Osteoblast (primary cell): ENCODE results near the gene GNG5. TPM values are rescaled to one million over a fixed set of nuclear protein-coding genes. Genes with fewer than 3 reads are reported as not detected.
"Not testable (repeated sequence)": the region's sequence is repeated elsewhere in the genome, so short reads cannot be mapped to it uniquely, and the experiment has no call there.

ENCODE experiments used
- DNase-seq: peaks from one replicate; pipeline ENCODE4 v3.0.0; 2011; ENCODE audit warnings: low spot score, mixed read lengths; ENCODE audit not compliant: insufficient read length; ENCODE audit errors: missing footprints
- H2AFZ ChIP-seq: 2 replicates; pipeline ENCODE4 v1.6.0; 2011; ENCODE audit warnings: mild to moderate bottlenecking, low read length
- H3K27ac ChIP-seq: 2 replicates; pipeline ENCODE4 v1.5.1; 2011; ENCODE audit warnings: mild to moderate bottlenecking, low read depth, low read length, moderate library complexity
- H3K27me3 ChIP-seq: 2 replicates; pipeline ENCODE4 v1.6.0; 2012; ENCODE audit warnings: mild to moderate bottlenecking, control low read depth, inconsistent platforms, low read length, moderate library complexity; ENCODE audit not compliant: insufficient read depth
- H3K36me3 ChIP-seq: 2 replicates; pipeline ENCODE4 v1.5.1; 2011; ENCODE audit warnings: mild to moderate bottlenecking, low read length, control low read depth, moderate library complexity; ENCODE audit not compliant: insufficient read depth
- H3K4me1 ChIP-seq: 2 replicates; pipeline ENCODE4 v1.5.1; 2011; ENCODE audit warnings: mild to moderate bottlenecking, low read length, control low read depth, moderate library complexity; ENCODE audit not compliant: insufficient read depth
- H3K4me2 ChIP-seq: 2 replicates; pipeline ENCODE4 v1.6.0; 2011; ENCODE audit warnings: mild to moderate bottlenecking, low read length; ENCODE audit not compliant: insufficient read depth
- H3K4me3 ChIP-seq: fragments of 200-600 bp; sonication (generic); 3 replicates; pipeline ENCODE4 v1.5.1; 2012; ENCODE audit warnings: mild to moderate bottlenecking, low read length, inconsistent platforms; ENCODE audit not compliant: insufficient read depth
- H3K79me2 ChIP-seq: 2 replicates; pipeline ENCODE4 v1.6.0; 2012; ENCODE audit warnings: mild to moderate bottlenecking, low read length, control low read depth, inconsistent platforms; ENCODE audit not compliant: insufficient read depth
- H3K9me3 ChIP-seq: 2 replicates; pipeline ENCODE4 v1.5.1; 2011; ENCODE audit warnings: low read depth, low read length, control low read depth
- H4K20me1 ChIP-seq: 2 replicates; pipeline ENCODE4 v1.6.0; 2012; ENCODE audit warnings: mild to moderate bottlenecking, low read length, control low read depth; ENCODE audit not compliant: insufficient read depth
- CTCF ChIP-seq: IDR thresholded peaks from 2 replicates; pipeline ENCODE4 v1.5.1; 2011; ENCODE audit warnings: mild to moderate bottlenecking, low read depth, low read length, moderate library complexity; ENCODE audit errors: extremely low read depth
- total RNA-seq: library from RNA; depleted of rRNA; stranded (reverse); fragments of >200 nt; gene quantifications from 2 replicates; pipeline ENCODE4 v1.2.3, GENCODE V29; 2012

Gene GNG5
- total RNA-seq, 1 donor, result 23.5 TPM

GRCh38 chr1:84510668-84511067 lies 4.3 kb upstream of the GNG5 start:
- Histone ChIP-seq H3K4me1 (peaks cover 7% of the 10 kb centered on the region), H4K20me1 (no peaks in the 10 kb centered on the region), H3K27me3 (no peaks in the 10 kb centered on the region), H3K79me2 (peaks cover 10% of the 10 kb centered on the region), H3K4me2 (no peak overlapping the region), H3K4me3 (no peak overlapping the region), H3K36me3 (peaks cover 4% of the 10 kb centered on the region), H3K9me3 (no peaks in the 10 kb centered on the region), H2AFZ (no peak overlapping the region), H3K27ac (no peak overlapping the region)
- no peak for TF ChIP-seq CTCF
- DNase-seq, result no peak

DNA sequence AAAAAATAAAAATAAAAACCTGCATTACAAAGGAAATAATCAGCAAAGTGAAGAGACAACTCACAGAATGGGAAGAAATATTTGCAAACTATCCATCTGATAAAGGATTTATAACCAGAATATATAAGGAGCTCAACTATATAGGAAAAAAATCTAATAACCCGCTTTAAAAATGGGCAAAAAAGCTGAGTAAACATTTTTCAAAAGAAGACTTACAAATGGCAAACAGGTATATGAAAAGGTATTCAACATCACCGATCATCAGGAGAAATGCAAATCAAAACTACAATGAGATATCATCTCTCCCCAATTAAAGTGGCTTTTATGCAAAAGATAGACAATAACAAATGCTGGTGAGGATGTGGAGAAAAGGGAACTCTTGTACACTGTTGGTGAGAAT lies 3.8 kb upstream of the GNG5 start:
- Histone ChIP-seq H3K27ac (no peak overlapping the region), H2AFZ (no peak overlapping the region), H3K79me2 (peaks cover 14% of the 10 kb centered on the region), H3K27me3 (no peaks in the 10 kb centered on the region), H3K36me3 (peaks cover 4% of the 10 kb centered on the region), H3K4me2 (no peak overlapping the region), H3K4me3 (no peak overlapping the region), H3K4me1 (peaks cover 7% of the 10 kb centered on the region), H4K20me1 (peaks cover under 1% of the 10 kb centered on the region), H3K9me3 (no peaks in the 10 kb centered on the region)
- no peak for DNase-seq
- no peak for TF ChIP-seq CTCF

DNA sequence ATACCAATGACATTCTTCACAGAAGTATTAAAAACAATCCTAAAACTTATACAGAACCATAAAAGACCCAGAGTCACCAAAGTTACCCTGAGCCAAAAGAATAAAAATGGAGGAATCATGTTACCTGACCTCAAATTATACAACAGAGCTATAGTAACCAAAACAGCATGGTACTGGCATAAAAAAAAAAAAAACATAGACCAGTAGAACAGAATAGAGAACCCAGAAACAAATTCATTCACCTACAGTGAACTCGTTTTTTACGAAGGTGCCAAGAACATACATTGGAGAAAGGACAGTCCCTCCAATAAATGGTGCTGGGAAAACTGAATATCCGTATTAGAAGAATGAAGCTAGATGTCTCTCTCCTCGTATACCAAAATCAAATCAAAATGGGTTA lies 2.6 kb upstream of the GNG5 start:
- Histone ChIP-seq H3K4me3 (no peak overlapping the region), H3K79me2 (peaks cover 26% of the 10 kb centered on the region), H3K4me2 (no peak overlapping the region), H3K4me1 (peaks cover 12% of the 10 kb centered on the region), H3K27ac (no peak overlapping the region), H3K9me3 (no peaks in the 10 kb centered on the region), H2AFZ (no peak overlapping the region), H4K20me1 (peaks cover 12% of the 10 kb centered on the region), H3K36me3 (peaks cover 4% of the 10 kb centered on the region), H3K27me3 (no peaks in the 10 kb centered on the region)
- no peak for DNase-seq
- TF ChIP-seq CTCF, result no peak

DNA sequence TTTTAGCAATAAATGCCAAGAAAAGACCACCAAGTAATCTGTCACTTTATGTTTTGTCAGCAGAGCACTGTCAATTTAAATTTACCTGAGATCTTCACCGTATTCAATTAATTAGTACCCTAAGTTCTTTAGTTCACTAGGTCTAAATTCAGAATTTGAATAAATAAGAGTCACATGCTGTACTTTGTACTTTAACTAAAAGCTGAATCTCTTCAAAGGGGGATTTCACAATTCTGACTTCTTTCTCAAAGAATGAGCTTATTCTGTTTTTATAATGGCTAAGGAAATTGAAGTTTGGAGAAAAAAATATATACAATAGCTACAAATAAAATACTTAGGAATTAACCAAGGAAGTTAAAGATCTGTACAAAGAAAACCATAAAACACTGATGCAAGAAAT lies 2.1 kb upstream of the GNG5 start:
- TF ChIP-seq CTCF, result no peak

GRCh38 chr1:84507887-84508286 lies 1.5 kb upstream of the GNG5 start:
- peaks cover 22% of the 10 kb centered on the region for H3K4me1 ChIP-seq
- not testable (repeated sequence) for DNase-seq, H3K4me2 ChIP-seq, H3K4me3 ChIP-seq, H3K27ac ChIP-seq, H3K9me3 ChIP-seq, H3K27me3 ChIP-seq, H2AFZ ChIP-seq
- H3K79me2 ChIP-seq, result peaks cover 37% of the 10 kb centered on the region
- peaks cover 23% of the 10 kb centered on the region for H4K20me1 ChIP-seq
- peaks cover 10% of the 10 kb centered on the region for H3K36me3 ChIP-seq

More for the DNA sequence above, 2.1 kb upstream of the GNG5 start:
- Histone ChIP-seq H4K20me1 (peaks cover 17% of the 10 kb centered on the region), H3K4me3 (no peak overlapping the region), H3K27ac (no peak overlapping the region), H3K27me3 (no peaks in the 10 kb centered on the region), H2AFZ (no peak overlapping the region), H3K4me1 (peaks cover 17% of the 10 kb centered on the region), H3K36me3 (peaks cover 4% of the 10 kb centered on the region), H3K79me2 (peaks cover 31% of the 10 kb centered on the region), H3K9me3 (no peaks in the 10 kb centered on the region), H3K4me2 (no peak overlapping the region)
- no peak for DNase-seq
